Fibroblast of lung (primary cell): ENCODE data around the gene AZU1. TPM values are rescaled to one million over a fixed set of nuclear protein-coding genes. Genes with fewer than 3 reads are reported as not detected.
A peak's percentile ranks its signal among the peaks of the same experiment; 100 is the strongest.
"Not testable (repeated sequence)": the region's sequence is repeated elsewhere in the genome, so short reads cannot be mapped to it uniquely, and the experiment has no call there.

Experiments used
- DNase-seq, 2 donors: peaks; one replicate each; pipeline versions ENCODE4 v3.0.0 to v3.0.0-alpha.2; 2010; ENCODE audit warnings: low read depth in 2 of 2
- H2AFZ ChIP-seq: 2 replicates; pipeline ENCODE4 v1.5.1; 2012; ENCODE audit warnings: low read length, control low read depth, inconsistent platforms
- H3K27ac ChIP-seq: 2 replicates; pipeline ENCODE4 v1.5.1; 2011; ENCODE audit warnings: low read length, control low read depth; ENCODE audit not compliant: insufficient read depth
- H3K27me3 ChIP-seq: 2 replicates; pipeline ENCODE4 v1.5.1; 2011; ENCODE audit warnings: mild to moderate bottlenecking, low read length; ENCODE audit not compliant: control insufficient read depth, insufficient read depth
- H3K36me3 ChIP-seq: 2 replicates; pipeline ENCODE4 v1.5.1; 2011; ENCODE audit warnings: low read length; ENCODE audit not compliant: control insufficient read depth, insufficient read depth
- H3K4me1 ChIP-seq: 2 replicates; pipeline ENCODE4 v1.5.1; 2011; ENCODE audit warnings: low read length; ENCODE audit not compliant: control insufficient read depth, insufficient read depth; ENCODE audit errors: extremely low read depth
- H3K4me2 ChIP-seq: 2 replicates; pipeline ENCODE4 v1.5.1; 2011; ENCODE audit warnings: low read length, control low read depth; ENCODE audit not compliant: insufficient read depth; ENCODE audit errors: extremely low read depth
- H3K4me3 ChIP-seq, 4 experiments: fragments of 200-600 bp in 1 of 4; sonication (generic) in 1 of 4; replicated peaks in 1 of 4; 2 replicates each; pipeline ENCODE4 v1.5.1; 2011 to 2016; ENCODE audit warnings: low read length in 4 of 4, low read depth in 3 of 4, mild to moderate bottlenecking in 3 of 4, control low read depth in 2 of 4, inconsistent platforms in 1 of 4, mixed read lengths in 1 of 4; ENCODE audit not compliant: insufficient read depth in 1 of 4; ENCODE audit errors: control extremely low read depth in 1 of 4
- H3K79me2 ChIP-seq: 2 replicates; pipeline ENCODE4 v1.5.1; 2012; ENCODE audit warnings: mild to moderate bottlenecking, low read length, inconsistent platforms; ENCODE audit not compliant: control insufficient read depth, insufficient read depth
- H3K9ac ChIP-seq: 2 replicates; pipeline ENCODE4 v1.5.1; 2011; ENCODE audit warnings: mild to moderate bottlenecking, low read length, control low read depth; ENCODE audit not compliant: insufficient read depth
- H3K9me3 ChIP-seq: 2 replicates; pipeline ENCODE4 v1.5.1; 2012; ENCODE audit warnings: low read depth, low read length; ENCODE audit not compliant: control insufficient read depth, insufficient read depth
- H4K20me1 ChIP-seq: 2 replicates; pipeline ENCODE4 v1.5.1; 2011; ENCODE audit warnings: low read length; ENCODE audit not compliant: control insufficient read depth, insufficient read depth; ENCODE audit errors: extremely low read depth
- CTCF ChIP-seq, 2 donors: IDR thresholded peaks in 1 of 2; conservative IDR thresholded peaks in 1 of 2; 1 replicate in 1 of 2; 2 replicates in 1 of 2; pipeline ENCODE4 v1.5.1; 2011 to 2012; ENCODE audit warnings: low read length in 2 of 2, control low read depth in 1 of 2, inconsistent platforms in 1 of 2, low read depth in 1 of 2, mild to moderate bottlenecking in 1 of 2
- EZH2 ChIP-seq: IDR thresholded peaks from 2 replicates; pipeline ENCODE4 v1.5.1; 2012; ENCODE audit warnings: low read length, control low read depth, mild to moderate bottlenecking; ENCODE audit errors: missing control alignments
- polyA plus RNA-seq, 2 donors: library from polyadenylated mRNA; depleted of rRNA in 1 of 2; stranded (reverse) in 1 of 2; unstranded in 1 of 2; fragments of >200 nt; gene quantifications; 2 replicates each; pipeline ENCODE4 v1.2.1, GENCODE V29; 2011 to 2012; ENCODE audit warnings: missing spikeins in 1 of 2
- total RNA-seq: library from RNA; depleted of rRNA; stranded (reverse); fragments of >200 nt; gene quantifications from 2 replicates; pipeline ENCODE4 v1.2.1, GENCODE V29; 2014

AZU1 gene
- total and polyA plus RNA-seq, 2 donors (not counting 1 experiment from before 2014, with no cell fraction given), result 0.17 TPM; not detected in 1

GRCh38 chr19:835210-835810 is 7.7 kb downstream of the AZU1 start:
- no peak overlapping the region for H2AFZ ChIP-seq
- no peaks in the 10 kb centered on the region for H3K79me2 ChIP-seq
- DNase-seq, result peak in 1 of 2 donors; percentile 43
- H3K9me3 ChIP-seq, result no peaks in the 10 kb centered on the region
- no peaks in the 10 kb centered on the region for H4K20me1 ChIP-seq
- H3K4me1 ChIP-seq, result no peaks in the 10 kb centered on the region
- TF ChIP-seq CTCF (conservative IDR thresholded peaks at IDR 0.05 in 1 of 2, IDR thresholded peaks at IDR 0.05 in 1 of 2; ENCODE audit: low read depth in 1 of 2, low read length in 2 of 2), result no peak
- H3K9ac ChIP-seq, result no peak overlapping the region
- H3K27me3 ChIP-seq, result no peaks in the 10 kb centered on the region
- H3K27ac ChIP-seq, result no peak overlapping the region
- no peaks in the 10 kb centered on the region for H3K36me3 ChIP-seq
- no peak overlapping the region for H3K4me2 ChIP-seq
- no peak overlapping the region for H3K4me3 ChIP-seq

GRCh38 chr19:840519-841206 is 13.0 kb downstream of the AZU1 start, which contains the start of gene PRTN3:
Gene PRTN3 (plus strand): TSS chr19:840999. CDS start chr19:841009, 10 bp downstream.
- Histone ChIP-seq H4K20me1 (no peaks in the 10 kb centered on the region), H3K4me3 (no peak within 1 kb of the TSS), H3K27me3 (peaks cover 13% of the 10 kb centered on the region), H3K27ac (no peak within 1 kb of the TSS), H3K79me2 (no peaks in the 10 kb centered on the region), H3K4me2 (no peak within 1 kb of the TSS), H3K9ac (no peak within 1 kb of the TSS), H3K4me1 (no peaks in the 10 kb centered on the region), H3K36me3 (no peaks in the 10 kb centered on the region), H2AFZ (no peak within 1 kb of the TSS), H3K9me3 (no peaks in the 10 kb centered on the region)
- no peak for TF ChIP-seq EZH2
- no peak for TF ChIP-seq CTCF (conservative IDR thresholded peaks at IDR 0.05 in 1 of 2, IDR thresholded peaks at IDR 0.05 in 1 of 2; ENCODE audit: low read depth in 1 of 2, low read length in 2 of 2)
- no peak for DNase-seq

- not testable (repeated sequence) for H3K4me2 ChIP-seq, H4K20me1 ChIP-seq
Observed at GRCh38 chr19:842802-843179, 15.2 kb downstream of the AZU1 start.

More at GRCh38 chr19:842802-843179, 15.2 kb downstream of the AZU1 start:
- not testable (repeated sequence) for H3K36me3 ChIP-seq, H3K4me3 ChIP-seq, H3K4me1 ChIP-seq, DNase-seq, H3K27ac ChIP-seq, H2AFZ ChIP-seq, H3K9me3 ChIP-seq, H3K79me2 ChIP-seq, H3K9ac ChIP-seq
- peaks cover 16% of the 10 kb centered on the region for H3K27me3 ChIP-seq
